Spinal cord (tissue), 10 donors: ENCODE data around the gene KLHDC7B. TPM values are rescaled to one million over a fixed set of nuclear protein-coding genes. Genes with fewer than 3 reads are reported as not detected.

Source experiments
- DNase-seq, 6 donors: peaks; one replicate each; pipeline versions ENCODE4 v3.0.0 to v3.0.0-alpha.2; 2013 to 2015; ENCODE audit warnings: low spot score in 6 of 6, low read depth in 4 of 6
- H3K27ac ChIP-seq: one replicate; pipeline ENCODE4 v1.5.1; 2013; ENCODE audit warnings: low read depth, low read length, control low read depth
- H3K27me3 ChIP-seq: one replicate; pipeline ENCODE4 v1.6.1; 2013; ENCODE audit warnings: low read length; ENCODE audit not compliant: control insufficient read depth, insufficient read depth
- H3K36me3 ChIP-seq: one replicate; pipeline ENCODE4 v1.6.1; 2013; ENCODE audit warnings: low read length; ENCODE audit not compliant: control insufficient read depth, insufficient read depth
- H3K4me1 ChIP-seq: one replicate; pipeline ENCODE4 v1.6.1; 2013; ENCODE audit warnings: low read length; ENCODE audit not compliant: control insufficient read depth, insufficient read depth
- H3K4me3 ChIP-seq: one replicate; pipeline ENCODE4 v1.5.1; 2013; ENCODE audit warnings: low read depth, low read length, control low read depth
- H3K9me3 ChIP-seq: one replicate; pipeline ENCODE4 v1.6.1; 2013; ENCODE audit warnings: low read length; ENCODE audit not compliant: control insufficient read depth, insufficient read depth
- WGBS: methylation state at CpG from one replicate; pipeline ENCODE4 v1.1.5; 2013; ENCODE audit warnings: missing lambda C conversion rate; ENCODE audit not compliant: insufficient coverage; 5-methylcytosine and 5-hydroxymethylcytosine counted together
- long read RNA-seq, 4 donors: transcript quantifications; one replicate each; lab custom pipeline, GENCODE V29; 2026
- polyA plus RNA-seq, 2 donors: library from polyadenylated mRNA; unstranded; fragments of 120-200 nt; gene quantifications; one replicate each; pipeline ENCODE4 v1.2.1, GENCODE V29; 2013; ENCODE audit not compliant: insufficient read length in 2 of 2
- total RNA-seq, 2 donors: library from RNA; depleted of rRNA in 1 of 2; stranded (reverse); fragments of 120-200 nt in 1 of 2; fragments of >200 nt in 1 of 2; gene quantifications; one replicate each; pipeline versions ENCODE4 v1.2.3 to v1.2.4, GENCODE V29; 2013 to 2014
- donor health status: healthy.

KLHDC7B gene
- under 1 TPM in 1 of 2 donors, not detected in 1; 0.06 TPM for total RNA-seq
- under 1 TPM in 1 of 2 donors, not detected in 1; 0.22 TPM for polyA plus RNA-seq
- long read RNA-seq, donor 1, result 0 reads
- long read RNA-seq, donor 2, result 0 reads
- long read RNA-seq, donor 3, partial matches to known transcripts, result 0 of 1 reads
- long read RNA-seq, donor 3, other reads (novel, unspliced or antisense), result 0 of 1 reads
- long read RNA-seq, donor 4, result 0 reads

GRCh38 chr22:50545522-50546325 lies at the start of gene KLHDC7B:
KLHDC7B (plus strand) TSS chr22:50545899; CDS start chr22:50546244, 345 bp downstream.
- Histone ChIP-seq H3K36me3 (no peaks in the 10 kb centered on the region), H3K4me1 (peaks cover 11% of the 10 kb centered on the region), H3K27me3 (peaks cover 64% of the 10 kb centered on the region), H3K4me3 (no peak within 1 kb of the TSS), H3K9me3 (no peaks in the 10 kb centered on the region), H3K27ac (no peak within 1 kb of the TSS)
- WGBS, result 76% methylated on average over 9 of the region's 10 CpGs
- DNase-seq, result no peak

- Histone ChIP-seq H3K4me3 (no peak overlapping the region), H3K4me1 (peaks cover under 1% of the 10 kb centered on the region), H3K36me3 (peaks cover 5% of the 10 kb centered on the region), H3K9me3 (no peaks in the 10 kb centered on the region), H3K27ac (no peak overlapping the region), H3K27me3 (no peaks in the 10 kb centered on the region)
- DNase-seq, result no peak
- WGBS, result 68% methylated on average over 2 of the region's 6 CpGs
Observed at GRCh38 chr22:50497093-50497492, 48.6 kb upstream of the KLHDC7B start.

- peak in 2 of 6 donors; percentile 53 to 61 for DNase-seq
- no peaks in the 10 kb centered on the region for H3K9me3 ChIP-seq
- H3K4me3 ChIP-seq, result no peak overlapping the region
- peaks cover 18% of the 10 kb centered on the region for H3K36me3 ChIP-seq
- H3K27ac ChIP-seq, result no peak overlapping the region
- 13% methylated on average over 11 of the region's 13 CpGs for WGBS
- H3K4me1 ChIP-seq, result peaks cover 11% of the 10 kb centered on the region
- H3K27me3 ChIP-seq, result no peaks in the 10 kb centered on the region
Observed at GRCh38 chr22:50498322-50498890, 47.3 kb upstream of the KLHDC7B start.

- no peak overlapping the region for H3K4me3 ChIP-seq
- no peaks in the 10 kb centered on the region for H3K9me3 ChIP-seq
- H3K27me3 ChIP-seq, result no peaks in the 10 kb centered on the region
- DNase-seq, result no peak
- H3K36me3 ChIP-seq, result peaks cover 38% of the 10 kb centered on the region
- H3K27ac ChIP-seq, result no peak overlapping the region
- H3K4me1 ChIP-seq, result peaks cover 11% of the 10 kb centered on the region
- 88% methylated on average over 9 of the region's 12 CpGs for WGBS
Observed at GRCh38 chr22:50500452-50500851, 45.2 kb upstream of the KLHDC7B start.

DNA sequence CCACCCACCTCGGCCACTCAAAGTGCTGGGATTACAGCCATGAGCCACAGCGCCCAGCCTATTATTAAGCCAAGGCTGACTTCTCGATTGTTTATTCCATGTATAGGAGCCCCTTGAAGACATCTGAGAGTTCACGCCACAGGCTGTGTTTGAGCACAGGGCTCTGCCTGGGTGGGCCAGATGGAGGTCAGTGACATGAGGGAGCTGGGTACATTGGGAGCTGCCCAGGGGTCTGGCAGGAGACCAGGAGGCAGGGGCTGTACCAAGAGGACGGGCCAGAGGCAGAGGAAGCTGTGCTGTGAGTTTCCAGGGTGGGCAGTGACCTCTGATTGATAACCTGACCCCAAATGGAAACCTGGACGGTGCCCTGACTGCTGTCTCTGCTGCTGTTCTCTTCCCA lies 43.6 kb upstream of the KLHDC7B start:
- H3K27me3 ChIP-seq, result no peaks in the 10 kb centered on the region
- peaks cover 51% of the 10 kb centered on the region for H3K36me3 ChIP-seq
- no peak overlapping the region for H3K27ac ChIP-seq
- no peaks in the 10 kb centered on the region for H3K9me3 ChIP-seq
- 87% methylated on average over 6 of the region's 6 CpGs for WGBS
- no peak overlapping the region for H3K4me3 ChIP-seq
- DNase-seq, result no peak
- H3K4me1 ChIP-seq, result peaks cover 24% of the 10 kb centered on the region

DNA sequence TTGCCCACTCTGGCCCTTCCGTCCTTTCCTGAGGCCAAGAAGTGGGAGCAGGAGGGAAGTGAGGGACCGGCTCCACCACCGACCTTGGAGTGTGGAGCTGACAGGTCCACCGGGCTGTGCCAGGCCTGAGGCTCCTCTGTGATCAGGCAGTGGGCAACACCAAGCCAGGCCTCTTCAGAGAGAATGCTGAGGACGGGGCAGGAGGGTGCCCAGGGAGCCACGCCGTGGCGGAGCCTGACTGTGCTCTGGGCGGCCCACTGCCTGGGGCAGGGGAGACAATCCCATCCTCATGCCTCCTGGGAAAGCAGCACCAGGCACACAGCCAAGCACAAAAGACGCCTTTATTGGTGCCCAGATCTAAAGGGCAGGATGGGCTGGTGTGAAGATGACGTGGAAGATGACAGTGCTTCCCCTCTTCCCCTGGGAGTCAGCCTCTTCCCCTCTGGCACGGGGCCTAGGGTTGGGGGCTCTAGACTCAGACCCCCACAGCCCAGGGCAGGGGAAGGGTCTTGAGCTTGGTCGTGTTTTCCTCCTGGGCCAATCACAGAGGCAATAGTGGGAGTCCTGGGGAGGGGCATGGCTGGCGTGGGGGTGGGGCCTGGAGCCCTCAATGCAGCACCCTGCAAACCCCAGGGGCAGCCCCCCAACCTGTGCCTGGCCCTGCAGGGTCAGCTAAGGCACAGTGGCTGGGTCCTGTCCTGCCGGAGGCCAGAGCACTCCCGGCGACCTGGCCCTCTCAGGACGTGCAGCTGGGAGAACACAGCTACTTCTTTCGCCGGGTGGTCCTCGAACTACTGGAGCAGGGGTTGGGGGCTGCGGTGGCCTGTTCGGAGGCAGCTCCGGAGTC lies 42.8 kb upstream of the KLHDC7B start:
- H3K4me3 ChIP-seq, result no peak overlapping the region
- H3K9me3 ChIP-seq, result no peaks in the 10 kb centered on the region
- H3K4me1 ChIP-seq, result peaks cover 26% of the 10 kb centered on the region
- H3K36me3 ChIP-seq, result peaks cover 51% of the 10 kb centered on the region
- peak overlapping the region; percentile 36 for H3K27ac ChIP-seq
- DNase-seq, result peak in 1 of 6 donors; percentile 38
- no peaks in the 10 kb centered on the region for H3K27me3 ChIP-seq
- WGBS, result 82% methylated on average over 22 of the region's 24 CpGs

- no peak for DNase-seq
- WGBS, result 97% methylated on average over 14 of the region's 26 CpGs
- H3K4me3 ChIP-seq, result no peak overlapping the region
Observed at GRCh38 chr22:50503475-50504145, 42.1 kb upstream of the KLHDC7B start.

DNA sequence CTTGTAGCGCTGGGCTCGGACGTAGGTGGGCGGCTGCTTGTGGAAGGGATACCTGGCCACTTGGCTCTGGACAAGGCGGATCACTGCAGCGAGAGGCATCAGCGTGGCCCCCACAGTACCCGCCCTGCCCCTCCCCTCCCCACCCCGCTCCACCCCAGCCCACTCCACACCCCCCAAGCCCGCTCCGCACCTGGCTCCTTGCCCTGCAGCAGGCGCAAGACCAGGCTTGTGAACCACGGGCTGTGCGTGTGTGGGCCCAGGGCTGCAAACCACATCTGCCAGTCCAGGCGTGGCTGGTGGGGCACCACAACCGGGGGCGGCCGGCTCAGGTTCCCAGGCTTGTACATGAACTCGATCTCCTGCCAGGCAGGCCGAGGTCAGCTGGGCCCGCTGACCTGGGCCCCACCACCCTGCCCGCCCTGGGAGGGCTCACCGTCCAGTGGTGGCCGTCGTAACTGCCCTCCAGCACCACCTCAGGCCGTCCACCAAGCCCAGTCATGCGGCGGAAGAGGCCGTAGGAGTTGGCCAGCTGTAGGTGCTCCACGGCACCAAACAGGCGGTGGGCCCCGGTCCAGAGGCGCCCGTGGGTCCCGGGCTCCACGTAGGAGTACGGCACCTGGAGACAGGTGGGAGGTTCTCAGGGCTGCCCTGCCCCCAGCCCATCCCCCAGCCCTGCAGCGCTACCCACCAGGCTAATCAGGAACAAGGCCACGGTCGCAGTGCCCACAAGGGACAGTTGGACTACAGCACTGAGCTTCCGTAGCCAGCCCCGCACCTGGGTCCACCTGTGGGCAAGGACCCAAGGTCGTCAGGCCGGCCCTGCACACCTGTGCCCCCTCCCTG lies 41.1 kb upstream of the KLHDC7B start:
- Histone ChIP-seq H3K4me3 (no peak overlapping the region), H3K27me3 (no peaks in the 10 kb centered on the region), H3K4me1 (peaks cover 26% of the 10 kb centered on the region), H3K9me3 (no peaks in the 10 kb centered on the region), H3K27ac (no peak overlapping the region), H3K36me3 (peaks cover 51% of the 10 kb centered on the region)
- 93% methylated on average over 30 of the region's 44 CpGs for WGBS
- DNase-seq, result no peak

More at GRCh38 chr22:50503475-50504145, 42.1 kb upstream of the KLHDC7B start:
- Histone ChIP-seq H3K27ac (no peak overlapping the region), H3K27me3 (no peaks in the 10 kb centered on the region), H3K9me3 (no peaks in the 10 kb centered on the region), H3K4me1 (peaks cover 26% of the 10 kb centered on the region), H3K36me3 (peaks cover 51% of the 10 kb centered on the region)
